Measurements from ENCODE around the gene PCDH7. TPM values are rescaled to one million over a fixed set of nuclear protein-coding genes. Genes with fewer than 3 reads are reported as not detected.

PCDH7 gene
- total RNA-seq, 1 experiment from 2014 or later = 1.8 TPM

DNA sequence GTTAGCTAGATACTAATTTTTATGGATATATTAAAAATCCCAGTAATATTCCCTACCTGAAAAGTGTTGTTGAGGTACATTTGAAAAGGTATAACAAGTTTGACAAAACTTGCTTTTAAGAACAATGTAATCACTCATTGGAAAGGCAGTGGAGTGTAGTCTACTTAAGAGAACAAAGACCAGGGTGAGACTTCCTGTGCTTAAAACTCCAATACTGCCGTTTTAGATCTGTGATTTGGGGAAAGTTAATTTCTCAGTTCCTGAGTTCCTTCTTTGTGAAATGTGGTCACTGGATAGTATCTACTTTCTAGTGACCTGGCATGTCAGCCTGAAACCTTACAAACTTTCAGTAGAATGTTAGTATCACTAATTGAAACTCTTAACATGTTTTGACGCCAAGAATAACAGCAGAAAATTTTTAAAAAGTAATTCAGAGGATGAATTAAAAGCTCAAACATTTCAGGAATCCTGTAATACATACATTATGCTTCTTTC, 56.8 kb downstream of the PCDH7 start:
- DNase-seq (ENCODE audit: low read depth) = no peak

Measured in HT1080 (cell line).